ENCODE data around the gene TMEM132A.
"Not testable (repeated sequence)": the region's sequence is repeated elsewhere in the genome, so short reads cannot be mapped to it uniquely, and the experiment has no call there.

TMEM132A gene

GRCh38 chr11:60905551-60906113, 18.6 kb upstream of the TMEM132A start:
- no peak for DNase-seq

GRCh38 chr11:60906132-60906972, 17.9 kb upstream of the TMEM132A start, which contains the start of gene PRPF19:
TSS of gene PRPF19 (minus strand) at chr11:60906585. CDS start at chr11:60906382, 203 bp downstream.
- peak; percentile 98 for DNase-seq

- no peak for DNase-seq
Measured at GRCh38 chr11:60908803-60909202, 15.5 kb upstream of the TMEM132A start.

- DNase-seq = not testable (repeated sequence)
Measured at GRCh38 chr11:60909680-60910280, 14.5 kb upstream of the TMEM132A start.

- DNase-seq = no peak
Measured at GRCh38 chr11:60910281-60910687, 14.0 kb upstream of the TMEM132A start.

GRCh38 chr11:60910711-60911380, 13.4 kb upstream of the TMEM132A start:
- no peak for DNase-seq

- no peak for DNase-seq
Measured at GRCh38 chr11:60912223-60912850, 11.9 kb upstream of the TMEM132A start.

GRCh38 chr11:60912851-60913528, 11.3 kb upstream of the TMEM132A start:
- DNase-seq = no peak

GRCh38 chr11:60913793-60914632, 10.2 kb upstream of the TMEM132A start, which contains the start of gene TMEM109:
TSS of gene TMEM109 (plus strand) at chr11:60914158. CDS start at chr11:60919694, 5,536 bp downstream.
- DNase-seq = peak; percentile 89

GRCh38 chr11:60914633-60915247, 9.5 kb upstream of the TMEM132A start:
- DNase-seq = no peak

GRCh38 chr11:60915248-60915914, 8.9 kb upstream of the TMEM132A start:
- peak; percentile 67 for DNase-seq

- DNase-seq = no peak
Measured at GRCh38 chr11:60916669-60917206, 7.5 kb upstream of the TMEM132A start.

- DNase-seq = no peak
Measured at GRCh38 chr11:60917267-60917666, 7.0 kb upstream of the TMEM132A start.

- DNase-seq = no peak
Measured at GRCh38 chr11:60918251-60918938, 5.9 kb upstream of the TMEM132A start.

- DNase-seq = no peak
Measured at GRCh38 chr11:60918939-60919265, 5.4 kb upstream of the TMEM132A start.

GRCh38 chr11:60919320-60919719, 4.9 kb upstream of the TMEM132A start:
- no peak for DNase-seq

- DNase-seq = no peak
Measured at GRCh38 chr11:60919956-60920355, 4.3 kb upstream of the TMEM132A start.

- DNase-seq = no peak
Measured at GRCh38 chr11:60921259-60921658, 3.0 kb upstream of the TMEM132A start.

- no peak for DNase-seq
Measured at GRCh38 chr11:60921777-60922335, 2.4 kb upstream of the TMEM132A start.
